Esophagus muscularis mucosa (tissue), 4 donors: ENCODE results near the gene MRPL20. TPM values are rescaled to one million over a fixed set of nuclear protein-coding genes. Genes with fewer than 3 reads are reported as not detected.

Experiments
- DNase-seq: peaks from one replicate; pipeline ENCODE4 v3.0.0-alpha.2; 2017; ENCODE audit errors: extremely low spot score
- H3K27ac ChIP-seq, 4 donors: fragments of 200-600 bp; sonication (generic); replicated peaks in 1 of 4; 1 replicate in 3 of 4; 2 replicates in 1 of 4; pipeline ENCODE4 v1.5.1; 2016 to 2019; ENCODE audit warnings: mild to moderate bottlenecking in 1 of 4
- H3K27me3 ChIP-seq, 4 donors: fragments of 200-600 bp; sonication (generic); one replicate each; pipeline versions ENCODE4 v1.5.1 to v1.6.0; 2016 to 2019
- H3K36me3 ChIP-seq, 4 donors: fragments of 200-600 bp; sonication (generic); one replicate each; pipeline ENCODE4 v1.5.1; 2016 to 2019
- H3K4me1 ChIP-seq, 4 donors: fragments of 200-600 bp; sonication (generic); one replicate each; pipeline ENCODE4 v1.5.1; 2016 to 2019
- H3K4me3 ChIP-seq, 4 donors: fragments of 200-600 bp; sonication (generic); 1 replicate in 2 of 4; 2 replicates in 2 of 4; pipeline ENCODE4 v1.5.1; 2016 to 2019; ENCODE audit warnings: mild to moderate bottlenecking in 4 of 4, moderate library complexity in 1 of 4
- H3K9me3 ChIP-seq, 4 donors: fragments of 200-600 bp; sonication (generic); 1 replicate in 3 of 4; 2 replicates in 1 of 4; pipeline ENCODE4 v1.5.1; 2016 to 2019
- EP300 ChIP-seq: sonication (generic); formaldehyde crosslinking; IDR thresholded peaks from one replicate; pipeline ENCODE4 v1.6.1; 2017; ENCODE audit warnings: antibody characterized with exemption
- POLR2A ChIP-seq: fragments of 450-650 bp; IDR thresholded peaks from one replicate; pipeline ENCODE4 v1.6.1; 2017; ENCODE audit warnings: antibody characterized with exemption, moderate library complexity, mild to moderate bottlenecking, low read depth
- POLR2AphosphoS5 ChIP-seq, 2 donors: sonication (generic); formaldehyde crosslinking; IDR thresholded peaks; one replicate each; pipeline ENCODE4 v1.6.1; 2017; ENCODE audit warnings: antibody characterized with exemption in 2 of 2
- WGBS: methylation state at CpG from one replicate; pipeline ENCODE4 v1.1.5; 2018; 5-methylcytosine and 5-hydroxymethylcytosine counted together
- intact Hi-C: fragments of 100-400 bp; cut with DNase I; formaldehyde crosslinking; loops from one replicate; pipeline ENCODE4 v1.15.1; 2023
- total RNA-seq, 4 donors: library from RNA; depleted of rRNA; stranded (reverse); fragments of >200 nt; gene quantifications; one replicate each; pipeline versions ENCODE4 v1.1.0 to v1.2.1, GENCODE V29; 2016
- TF ChIP-seq, protein P1 (sequence below), 3 experiments: fragments of 200-600 bp in 2 of 3; fragments of 450-650 bp in 1 of 3; sonication (generic) in 2 of 3; IDR thresholded peaks; one replicate each; pipeline ENCODE4 v1.5.1; 2017 to 2019; ENCODE audit warnings: antibody characterized with exemption in 3 of 3, mild to moderate bottlenecking in 2 of 3, moderate library complexity in 1 of 3

MRPL20 gene
- total RNA-seq, 4 donors from 2014 or later = 144 to 175 (median 155) TPM

DNA sequence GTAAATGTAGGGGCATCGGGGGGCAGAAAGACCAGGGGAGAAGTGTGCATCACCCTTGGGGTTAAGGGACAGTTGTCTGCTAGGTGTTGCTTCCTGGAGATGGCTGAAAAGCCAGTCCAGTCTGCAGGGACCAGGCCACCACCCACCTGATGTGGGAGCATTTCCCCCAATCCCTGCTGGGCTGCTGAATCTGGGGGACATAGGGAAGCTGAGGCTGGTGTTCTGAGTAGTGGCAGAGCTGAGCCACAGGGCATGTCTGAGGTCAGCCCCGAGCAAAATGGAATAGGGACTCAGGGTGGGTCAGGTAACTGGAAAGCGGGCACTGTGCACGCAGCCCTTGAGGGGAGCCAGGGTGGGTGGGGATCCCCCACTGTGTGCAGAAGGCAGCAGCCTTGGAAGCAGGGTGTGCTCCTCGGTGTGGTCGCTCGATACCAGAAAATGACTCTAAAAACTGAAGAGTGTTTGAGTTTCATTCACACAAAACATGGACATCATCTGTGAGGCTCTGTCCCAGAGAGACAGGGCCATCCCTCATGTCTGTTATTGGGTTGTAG, 5.6 kb downstream of the MRPL20 start:
- TF ChIP-seq, protein P1, sequence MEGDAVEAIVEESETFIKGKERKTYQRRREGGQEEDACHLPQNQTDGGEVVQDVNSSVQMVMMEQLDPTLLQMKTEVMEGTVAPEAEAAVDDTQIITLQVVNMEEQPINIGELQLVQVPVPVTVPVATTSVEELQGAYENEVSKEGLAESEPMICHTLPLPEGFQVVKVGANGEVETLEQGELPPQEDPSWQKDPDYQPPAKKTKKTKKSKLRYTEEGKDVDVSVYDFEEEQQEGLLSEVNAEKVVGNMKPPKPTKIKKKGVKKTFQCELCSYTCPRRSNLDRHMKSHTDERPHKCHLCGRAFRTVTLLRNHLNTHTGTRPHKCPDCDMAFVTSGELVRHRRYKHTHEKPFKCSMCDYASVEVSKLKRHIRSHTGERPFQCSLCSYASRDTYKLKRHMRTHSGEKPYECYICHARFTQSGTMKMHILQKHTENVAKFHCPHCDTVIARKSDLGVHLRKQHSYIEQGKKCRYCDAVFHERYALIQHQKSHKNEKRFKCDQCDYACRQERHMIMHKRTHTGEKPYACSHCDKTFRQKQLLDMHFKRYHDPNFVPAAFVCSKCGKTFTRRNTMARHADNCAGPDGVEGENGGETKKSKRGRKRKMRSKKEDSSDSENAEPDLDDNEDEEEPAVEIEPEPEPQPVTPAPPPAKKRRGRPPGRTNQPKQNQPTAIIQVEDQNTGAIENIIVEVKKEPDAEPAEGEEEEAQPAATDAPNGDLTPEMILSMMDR (IDR thresholded peaks at IDR 0.05) = no peak
- TF ChIP-seq EP300 = no peak
- Histone ChIP-seq H3K36me3 (peaks cover 39 to 79% (median 71%) of the 10 kb centered on the region in 4 donors), H3K27me3 (no peaks in the 10 kb centered on the region), H3K9me3 (no peaks in the 10 kb centered on the region), H3K27ac (no peak overlapping the region), H3K4me1 (peaks cover 45 to 75% (median 54%) of the 10 kb centered on the region in 4 donors), H3K4me3 (no peak overlapping the region)
- no peak for DNase-seq
- WGBS = 89% methylated on average over 7 of the region's 7 CpGs
- intact Hi-C loops = loop anchor here (2.0 kb wide), 1 partner anchor 39 kb away; no protein-coding TSS in a partner anchor

DNA sequence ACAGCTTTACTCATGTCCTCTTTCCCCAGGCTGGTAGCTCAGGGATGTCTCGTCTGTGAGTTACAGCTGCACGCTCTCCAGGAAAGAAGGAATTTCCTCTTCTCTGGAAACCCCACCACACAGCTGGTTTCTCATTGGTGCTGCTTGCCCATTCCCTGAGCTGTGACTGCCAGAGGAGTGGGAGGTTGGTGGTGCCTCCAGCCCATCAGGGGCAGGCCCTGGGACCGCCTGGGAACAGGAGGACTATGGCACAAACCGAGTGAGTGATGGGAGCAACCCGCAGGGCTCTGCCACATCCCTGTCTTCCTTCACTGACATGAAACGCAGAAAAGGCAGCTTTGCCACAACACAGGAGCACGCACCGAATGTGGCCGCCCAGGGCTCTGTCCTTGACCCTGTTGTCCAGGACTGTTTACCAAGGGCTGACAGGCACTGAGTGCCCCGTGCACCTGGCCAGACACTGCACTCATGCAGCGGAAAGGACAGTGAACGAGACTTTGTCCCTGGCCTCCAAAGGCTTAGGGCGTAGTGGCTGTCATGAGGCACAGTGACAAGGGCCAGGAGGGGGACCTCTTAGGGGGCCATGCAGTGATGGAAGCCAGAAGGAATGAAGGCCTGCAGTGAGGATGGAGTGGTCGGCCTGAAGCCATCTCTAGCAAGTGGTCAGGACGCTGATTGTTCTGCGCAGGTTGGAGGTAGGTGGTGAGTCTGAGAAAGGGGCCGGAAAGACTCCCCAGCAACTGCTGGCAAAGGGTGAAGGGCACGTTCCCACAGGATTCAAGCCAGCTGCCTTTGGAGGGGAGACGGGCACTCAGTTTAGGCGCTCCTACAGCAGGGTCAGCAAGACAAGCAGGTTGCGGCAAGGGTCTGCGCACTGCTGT, 6.3 kb downstream of the MRPL20 start:
- no peak for TF ChIP-seq POLR2A
- TF ChIP-seq, protein P1 (IDR thresholded peaks at IDR 0.05) = no peak
- no peak for TF ChIP-seq EP300
- no peak for TF ChIP-seq POLR2AphosphoS5 (IDR thresholded peaks at IDR 0.05)
- Histone ChIP-seq H3K4me1 (peaks cover 44 to 70% (median 52%) of the 10 kb centered on the region in 4 donors), H3K36me3 (peaks cover 39 to 80% (median 77%) of the 10 kb centered on the region in 4 donors), H3K9me3 (no peaks in the 10 kb centered on the region), H3K27me3 (no peaks in the 10 kb centered on the region), H3K27ac (peak overlapping the region in 3 of 4 donors; percentile 85 to 92 (median 88)), H3K4me3 (peak overlapping the region; percentile 87 to 100 (median 97))
- WGBS = 84% methylated on average over 15 of the region's 22 CpGs
- intact Hi-C loops = no loop called here
- no peak for DNase-seq

DNA sequence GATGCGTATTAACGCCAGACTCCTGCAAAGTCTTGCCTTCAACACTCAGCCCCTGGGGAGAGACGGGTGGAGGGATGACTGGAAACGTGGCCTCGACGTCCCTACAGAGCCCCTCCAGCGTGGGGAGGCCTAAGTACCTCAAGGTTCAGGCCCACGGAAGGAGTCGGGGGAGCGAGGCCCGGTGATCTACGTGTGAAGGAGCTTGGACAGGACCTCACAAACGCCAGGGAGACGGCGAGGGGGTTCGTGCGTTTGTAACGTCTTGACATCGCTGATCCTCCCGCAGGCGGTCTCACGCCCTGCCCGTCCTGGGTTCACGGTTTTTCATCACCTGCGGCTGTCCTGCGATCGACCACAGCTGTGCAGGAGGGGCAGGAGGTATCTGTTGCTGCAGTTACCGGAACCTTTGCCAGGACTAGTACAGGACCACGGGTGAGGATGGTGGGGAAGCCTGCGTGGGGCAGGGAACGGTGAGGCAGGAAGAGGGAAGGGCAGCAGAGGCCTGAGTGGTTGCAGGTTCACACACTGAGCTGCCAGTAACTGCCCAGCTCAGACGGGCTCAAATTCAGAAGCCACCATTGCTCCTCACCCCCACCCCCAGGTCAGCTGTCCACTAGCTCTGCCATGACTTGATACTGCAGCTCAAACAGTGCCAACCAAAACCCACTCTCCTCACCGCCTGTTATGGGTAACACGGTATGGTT, 7.1 kb downstream of the MRPL20 start:
- Histone ChIP-seq H3K4me1 (peaks cover 44 to 69% (median 51%) of the 10 kb centered on the region in 4 donors), H3K27me3 (no peaks in the 10 kb centered on the region), H3K4me3 (peak overlapping the region; percentile 87 to 100 (median 97)), H3K36me3 (peaks cover 40 to 80% (median 78%) of the 10 kb centered on the region in 4 donors), H3K9me3 (no peaks in the 10 kb centered on the region), H3K27ac (peak overlapping the region; percentile 85 to 92 (median 88))
- TF ChIP-seq EP300 (no peak), POLR2A (no peak), POLR2AphosphoS5 (IDR thresholded peaks at IDR 0.05) (no peak)
- TF ChIP-seq, protein P1 (IDR thresholded peaks at IDR 0.05) = no peak
- 22% methylated on average over 9 of the region's 34 CpGs for WGBS
- intact Hi-C loops = loop anchor here (2.0 kb wide), 1 partner anchor 25 kb away; the partner anchor contains the start of gene AURKAIP1
- no peak for DNase-seq

DNA sequence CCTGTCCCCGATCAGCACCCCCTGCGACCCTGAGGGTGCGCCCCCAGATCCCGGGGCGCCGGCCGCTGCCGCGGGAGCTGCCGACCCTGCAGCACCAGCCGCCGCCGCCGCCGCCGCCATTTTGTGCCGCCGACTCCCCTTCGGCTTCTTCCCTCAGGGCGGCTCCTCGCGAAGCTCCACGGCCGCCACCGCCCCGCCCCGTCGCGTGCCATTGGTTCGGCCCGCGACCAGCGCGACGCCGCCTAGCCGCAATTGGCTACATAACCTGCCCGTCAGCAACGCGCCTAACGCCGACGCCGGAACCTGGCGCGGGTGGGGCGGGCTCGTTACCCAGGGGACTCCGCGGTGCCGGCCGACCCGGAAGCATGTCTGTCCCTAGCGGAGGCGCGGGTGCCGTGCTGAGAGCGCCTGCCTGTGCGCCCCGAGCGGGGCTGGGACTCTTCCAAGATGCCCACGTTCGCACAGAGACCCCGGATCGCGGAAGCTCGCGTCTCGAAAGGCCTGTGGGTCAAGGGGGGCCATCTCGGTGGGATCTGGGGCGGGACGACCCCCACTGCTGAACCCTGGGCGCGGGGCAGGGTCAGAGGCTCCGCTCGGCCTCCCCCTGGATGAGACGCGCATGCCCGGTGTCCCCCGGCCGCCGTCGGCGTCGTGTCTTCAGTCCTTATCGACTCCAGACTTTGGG, 7.8 kb downstream of the MRPL20 start, which contains the start of gene CCNL2:
TSS of gene CCNL2 (minus strand) at position 149 of the 685 bp plus-strand sequence. CDS start at position 120, 29 bp downstream.
- peak; percentile 99 for DNase-seq
- intact Hi-C loops = loop anchor here (2.0 kb wide), 1 partner anchor 25 kb away; the partner anchor contains the start of gene AURKAIP1
- Histone ChIP-seq H3K36me3 (peaks cover 41 to 80% (median 78%) of the 10 kb centered on the region in 4 donors), H3K4me3 (peak within 1 kb of the TSS; percentile 87 to 100 (median 97)), H3K9me3 (no peaks in the 10 kb centered on the region), H3K4me1 (peaks cover 43 to 62% (median 47%) of the 10 kb centered on the region in 4 donors), H3K27me3 (no peaks in the 10 kb centered on the region), H3K27ac (peak within 1 kb of the TSS; percentile 88 to 92 (median 88))
- TF ChIP-seq POLR2A (peak; percentile 60), EP300 (no peak), POLR2AphosphoS5 (IDR thresholded peaks at IDR 0.05) (peak; percentile 84 to 91)
- TF ChIP-seq, protein P1 (IDR thresholded peaks at IDR 0.05) = peak; percentile 61 to 80 (median 68)
- 0% methylated on average over 9 of the region's 86 CpGs for WGBS
